Stimulated activated CD4-positive, alpha-beta T cell treated with anti-CD3 and anti-CD28 coated beads, Interleukin-2, amount 100 ng/mL, for 4 hours (primary cell): Measurements from ENCODE around the gene FBL.
"Not testable (repeated sequence)": the region's sequence is repeated elsewhere in the genome, so short reads cannot be mapped to it uniquely, and the experiment has no call there.

Experiments used
- DNase-seq: peaks from one replicate; pipeline ENCODE4 v3.0.0-alpha.2; 2020; ENCODE audit warnings: low read depth

The FBL gene

DNA sequence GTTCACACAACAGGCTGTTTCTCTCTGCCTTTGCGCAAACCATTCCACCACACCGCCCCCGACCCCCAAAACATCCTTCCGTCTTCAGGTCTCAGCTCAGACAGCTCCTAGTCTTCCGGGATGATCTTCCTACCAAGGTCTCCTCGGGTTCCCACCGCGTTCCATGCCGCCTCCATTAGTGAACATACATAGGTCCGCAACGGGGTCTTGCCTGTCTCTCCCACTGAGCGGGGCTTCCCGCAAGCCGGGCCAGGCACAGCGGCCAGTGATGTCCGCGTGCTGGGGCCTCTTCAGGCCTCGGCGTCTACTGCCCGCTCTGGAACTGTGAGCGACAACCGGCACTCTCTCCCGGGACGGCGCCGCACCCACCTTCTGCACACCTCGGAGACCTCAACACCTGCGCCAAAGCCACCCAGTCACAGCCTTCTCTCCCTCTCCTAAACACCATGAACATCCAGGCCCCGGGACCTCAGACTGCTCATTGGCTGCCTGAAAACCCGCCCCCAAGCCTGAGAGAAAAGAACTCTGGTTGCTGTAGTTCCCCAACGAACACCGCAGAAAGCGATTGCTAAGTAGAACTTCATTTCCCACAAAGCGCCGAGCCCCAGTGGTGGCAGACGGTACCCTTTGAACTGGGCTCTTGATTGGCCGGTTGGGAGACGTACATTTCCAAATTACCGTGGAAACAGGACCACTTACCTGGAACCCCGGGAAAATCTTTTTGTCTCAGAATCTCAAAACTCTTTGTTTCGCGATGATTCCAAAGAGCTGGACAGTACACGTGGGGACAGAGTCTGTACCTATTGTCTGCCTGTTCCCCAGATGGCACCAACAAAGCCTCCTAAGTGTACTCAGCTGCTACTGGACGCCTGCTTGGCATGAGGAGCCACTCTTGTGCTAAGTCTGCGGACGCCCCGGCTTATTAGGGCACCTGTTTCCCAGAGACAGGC lies 21.8 kb downstream of the FBL start:
- DNase-seq = peak; percentile 77

GRCh38 chr19:39823686-39824085 lies 22.5 kb downstream of the FBL start:
- no peak for DNase-seq

DNA sequence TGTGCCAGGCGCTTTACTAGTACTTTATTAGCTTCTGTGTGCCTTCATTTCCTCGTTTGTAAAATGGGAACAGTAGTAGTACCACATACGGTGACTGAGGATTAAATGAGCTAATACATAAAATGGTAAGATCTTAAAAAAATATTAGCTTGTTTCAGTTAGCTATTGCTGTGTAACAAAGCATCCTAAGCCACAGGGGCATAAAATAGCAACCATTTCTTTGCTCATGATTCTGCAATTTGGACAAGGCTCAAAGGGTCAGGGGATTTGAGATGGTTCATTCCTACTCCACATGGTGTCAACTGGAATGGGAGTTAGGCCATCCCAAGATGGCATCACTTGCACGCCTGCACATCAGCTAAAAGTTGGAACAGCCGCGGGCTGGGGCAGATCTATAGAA lies 25.5 kb downstream of the FBL start:
- no peak for DNase-seq

DNA sequence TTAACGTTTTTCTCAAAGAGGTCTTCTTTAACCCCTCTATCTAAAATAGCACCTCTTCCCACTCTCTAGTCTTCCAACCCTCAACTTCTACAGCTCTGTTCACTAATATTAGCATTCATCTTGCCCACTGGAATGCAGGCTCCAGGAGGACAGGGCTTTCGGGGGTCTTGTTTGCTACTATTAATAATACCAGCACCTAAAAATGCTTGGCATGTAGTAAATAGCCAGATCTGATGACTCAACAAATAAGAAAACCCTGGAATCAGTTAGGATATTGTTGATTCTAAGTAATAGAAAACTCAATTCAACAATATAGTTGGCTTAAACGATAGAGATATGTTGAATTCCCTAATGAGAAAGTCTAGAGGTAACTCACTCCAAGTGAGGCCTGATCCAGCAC lies 26.4 kb downstream of the FBL start:
- DNase-seq = no peak

GRCh38 chr19:39818626-39819097 lies 27.5 kb downstream of the FBL start:
- DNase-seq = no peak

DNA sequence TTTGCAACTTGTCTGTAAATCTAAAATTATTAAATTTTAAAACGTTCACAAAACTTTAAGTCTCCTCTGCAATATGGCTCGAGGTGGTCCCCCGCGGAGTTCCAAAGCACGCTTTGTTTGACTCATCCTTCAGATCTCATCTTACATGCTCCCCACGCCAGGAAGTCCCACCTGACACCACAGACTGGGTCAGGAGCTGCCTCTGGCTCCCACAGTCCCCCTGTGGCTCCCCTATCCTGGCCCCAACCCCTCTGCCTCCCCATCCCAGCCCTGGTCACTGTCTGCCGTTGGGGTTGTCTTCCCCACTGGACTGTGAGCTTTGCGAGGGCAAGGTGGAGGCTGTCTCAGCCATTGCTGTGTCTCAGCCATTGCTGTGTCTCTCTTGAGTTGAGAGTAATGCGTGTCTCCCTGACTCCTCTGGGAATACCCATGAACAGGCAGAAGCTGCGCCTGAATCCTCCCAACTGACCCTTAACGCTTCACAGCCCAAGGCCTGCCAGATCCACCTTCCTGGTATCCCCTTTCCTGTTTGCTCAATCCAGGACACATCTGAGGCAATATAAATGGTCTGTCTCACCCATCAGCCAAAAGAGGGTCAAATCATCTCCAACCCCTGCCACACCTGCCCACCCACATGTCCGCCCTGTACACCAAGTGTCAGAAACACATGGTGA lies 28.2 kb downstream of the FBL start:
- no peak for DNase-seq

DNA sequence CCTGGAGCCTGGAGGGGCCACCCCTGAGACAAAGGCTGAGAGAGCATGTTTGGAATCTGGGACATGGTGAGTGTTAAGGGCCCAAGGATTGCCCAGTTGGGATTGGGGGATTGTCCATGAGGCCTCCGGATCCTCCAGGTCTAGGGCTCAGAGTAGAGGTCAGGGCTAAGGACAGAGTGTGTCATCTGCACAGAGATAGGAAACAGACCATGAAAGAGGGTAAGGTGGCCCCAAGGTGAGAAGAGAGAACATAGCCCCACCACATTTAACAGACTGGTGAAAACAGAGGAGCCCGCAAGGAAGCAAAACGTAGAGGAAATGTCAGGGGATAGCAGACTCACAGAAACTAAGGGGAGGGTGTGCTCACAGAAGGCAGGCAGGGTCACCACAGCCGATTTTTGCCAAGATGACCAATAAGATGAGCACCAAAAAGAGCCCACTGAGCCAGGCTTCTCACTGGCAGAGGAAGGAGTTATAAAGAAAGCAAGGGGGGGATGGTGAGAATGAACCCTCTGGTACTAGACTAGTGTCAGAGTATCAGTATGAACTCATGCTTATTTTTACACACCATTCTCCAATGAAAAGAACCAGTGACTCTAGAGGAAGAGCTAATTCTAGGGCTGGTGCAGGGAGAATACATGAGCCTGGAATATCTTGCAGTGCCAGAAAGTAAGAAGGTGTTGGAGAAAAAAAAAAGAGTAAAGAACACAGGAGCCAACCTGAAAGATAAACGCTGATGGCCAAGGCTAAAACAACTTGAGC lies 29.7 kb downstream of the FBL start:
- DNase-seq = no peak

DNA sequence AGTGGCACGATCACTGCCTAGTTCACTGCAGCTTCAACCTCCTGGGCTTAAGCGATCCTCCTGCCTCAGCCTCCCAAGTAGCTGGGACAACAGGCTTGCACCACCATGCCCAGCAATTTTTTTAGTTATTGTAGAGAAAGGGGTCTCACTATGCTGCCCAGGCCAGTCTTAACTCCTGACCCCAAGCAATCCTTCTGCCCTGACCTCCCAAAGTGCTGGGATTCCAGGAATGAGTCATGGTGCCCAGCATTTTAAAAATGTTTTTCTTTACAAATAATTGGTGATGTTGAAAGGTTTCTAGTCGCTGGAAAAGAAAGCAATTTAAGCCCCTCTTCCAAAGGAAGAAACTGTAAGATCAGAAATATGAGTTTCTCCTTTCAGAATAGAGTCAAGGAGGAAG lies 31.6 kb downstream of the FBL start:
- no peak for DNase-seq

GRCh38 chr19:39814111-39814510 lies 32.1 kb downstream of the FBL start:
- DNase-seq = not testable (repeated sequence)

- DNase-seq = no peak
Observed at GRCh38 chr19:39813264-39813993, 32.8 kb downstream of the FBL start.

GRCh38 chr19:39811064-39811463 lies 35.1 kb downstream of the FBL start:
- DNase-seq = no peak

- no peak for DNase-seq
Observed at GRCh38 chr19:39810424-39810823, 35.8 kb downstream of the FBL start.

DNA sequence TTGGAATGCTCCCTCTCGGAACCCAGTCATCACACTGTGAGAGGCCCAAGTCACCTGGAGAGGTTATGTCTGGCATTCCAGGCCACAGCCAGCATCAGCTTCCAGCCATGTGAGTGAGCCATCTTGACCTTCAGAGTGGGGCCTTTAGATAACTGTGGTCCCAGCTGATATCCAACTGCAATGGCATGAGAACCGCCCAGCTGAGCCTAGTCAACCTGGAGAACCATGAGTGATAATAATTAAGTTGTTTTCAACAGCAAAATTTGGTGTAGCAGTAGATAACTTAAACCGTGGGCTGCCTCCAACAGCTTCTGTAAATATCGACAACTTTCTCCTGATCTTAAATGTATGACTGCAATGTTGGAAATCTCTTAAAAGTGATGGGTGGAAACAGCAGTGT lies 36.8 kb downstream of the FBL start:
- no peak for DNase-seq

- not testable (repeated sequence) for DNase-seq
Observed at GRCh38 chr19:39808688-39809087, 37.5 kb downstream of the FBL start.

DNA sequence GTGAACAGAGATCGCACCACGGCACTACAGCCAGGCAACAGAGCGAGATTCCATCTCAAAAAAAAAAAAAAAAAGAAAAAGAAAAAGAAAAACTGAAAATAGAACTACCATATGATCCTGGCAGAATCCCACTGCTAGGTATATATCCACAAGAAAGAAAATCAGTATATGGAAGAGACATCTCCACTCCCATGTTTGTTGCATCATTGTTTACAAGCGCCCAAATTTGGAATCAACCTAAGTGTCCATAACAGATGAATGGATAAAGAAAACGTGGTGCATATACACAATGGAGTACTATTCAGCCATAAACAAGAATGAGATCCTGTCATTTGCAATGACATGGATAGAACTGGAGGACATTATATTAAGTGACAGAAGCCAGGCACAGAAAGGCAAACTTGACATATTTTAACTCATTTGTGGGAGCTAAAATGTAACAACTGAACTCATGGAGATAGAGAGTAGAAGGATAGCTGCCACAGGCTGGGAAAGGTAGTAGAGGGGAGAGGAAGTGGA lies 38.3 kb downstream of the FBL start:
- no peak for DNase-seq

GRCh38 chr19:39805104-39805503 lies 41.1 kb downstream of the FBL start:
- no peak for DNase-seq

DNA sequence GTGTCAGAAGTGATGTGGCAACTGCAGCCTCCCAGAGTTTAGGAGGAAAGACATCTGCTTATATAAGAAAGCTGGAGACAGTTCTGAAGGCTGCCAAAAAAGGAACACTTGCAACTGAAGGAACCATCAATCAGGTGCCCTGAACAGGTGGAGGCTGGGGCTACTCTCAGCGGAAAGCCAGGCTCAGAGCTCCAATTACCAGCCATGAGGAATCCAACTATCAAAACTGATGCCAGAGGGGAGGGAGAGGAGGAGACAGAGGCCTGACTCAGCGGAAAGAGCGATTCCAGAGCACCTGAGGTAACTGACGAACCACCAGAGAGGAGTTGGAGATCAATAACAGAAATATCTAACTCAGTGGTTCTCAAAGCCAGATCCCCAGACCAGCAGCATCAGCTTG lies 43.2 kb downstream of the FBL start:
- DNase-seq = no peak

- DNase-seq = no peak
Observed at GRCh38 chr19:39797083-39797482, 49.1 kb downstream of the FBL start.

- DNase-seq = no peak
Observed at GRCh38 chr19:39796000-39796498, 50.1 kb downstream of the FBL start.

DNA sequence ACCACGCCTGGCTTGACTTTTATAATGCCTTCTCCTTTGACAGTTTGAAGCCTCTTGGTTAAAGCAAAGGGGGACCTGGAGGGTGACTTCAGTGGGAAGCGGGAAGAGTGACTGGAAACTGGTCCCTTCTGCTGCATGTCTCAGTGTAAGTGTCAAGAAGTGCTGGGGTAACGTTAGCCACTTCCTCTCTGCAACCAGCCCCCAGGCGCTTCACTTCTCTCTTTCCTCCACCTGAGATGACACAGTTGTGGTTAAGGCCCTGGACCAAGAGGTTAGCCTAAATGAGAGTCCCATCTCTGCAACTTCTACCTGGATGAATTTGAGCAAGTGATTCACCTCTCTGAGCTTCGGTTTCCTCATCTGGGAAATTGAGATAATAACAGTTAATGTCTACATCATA lies 51.2 kb downstream of the FBL start:
- no peak for DNase-seq

DNA sequence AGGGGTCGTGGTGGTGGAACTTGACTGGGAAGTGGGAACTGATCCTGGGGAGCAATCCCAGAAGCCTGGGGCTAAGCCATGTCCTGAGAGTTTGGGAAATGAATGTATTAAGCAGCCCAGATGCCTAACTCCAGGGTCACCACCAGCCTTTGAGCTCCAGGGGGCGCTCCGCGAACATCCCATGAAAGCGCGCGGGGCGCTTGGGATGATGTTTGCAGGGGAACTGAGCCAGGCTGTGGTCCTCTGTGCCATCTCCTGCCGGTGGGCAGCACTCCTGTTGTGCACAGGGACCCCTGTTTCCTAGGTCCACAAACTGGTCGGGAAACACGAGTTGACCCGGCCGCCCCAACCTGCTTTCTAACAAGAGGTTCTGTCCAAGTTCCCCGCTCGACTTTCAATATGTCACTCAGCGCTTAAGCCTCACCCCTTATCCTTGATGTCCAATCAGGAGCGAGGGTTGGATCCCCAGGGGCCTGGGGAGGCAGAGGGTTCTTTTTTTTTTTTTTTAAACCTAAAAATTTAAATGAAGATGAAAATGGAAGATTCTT lies 53.1 kb downstream of the FBL start:
- DNase-seq = peak; percentile 52
